GM19351 (cell line): ENCODE results near the gene PGGHG.

Source experiments
- ATAC-seq: cut with Tn5 transposase; IDR thresholded peaks from one replicate; pipeline ENCODE4 v1.9.1; 2021; ENCODE audit warnings: mild to moderate bottlenecking, moderate library complexity; ENCODE audit not compliant: unreplicated experiment

PGGHG gene

DNA sequence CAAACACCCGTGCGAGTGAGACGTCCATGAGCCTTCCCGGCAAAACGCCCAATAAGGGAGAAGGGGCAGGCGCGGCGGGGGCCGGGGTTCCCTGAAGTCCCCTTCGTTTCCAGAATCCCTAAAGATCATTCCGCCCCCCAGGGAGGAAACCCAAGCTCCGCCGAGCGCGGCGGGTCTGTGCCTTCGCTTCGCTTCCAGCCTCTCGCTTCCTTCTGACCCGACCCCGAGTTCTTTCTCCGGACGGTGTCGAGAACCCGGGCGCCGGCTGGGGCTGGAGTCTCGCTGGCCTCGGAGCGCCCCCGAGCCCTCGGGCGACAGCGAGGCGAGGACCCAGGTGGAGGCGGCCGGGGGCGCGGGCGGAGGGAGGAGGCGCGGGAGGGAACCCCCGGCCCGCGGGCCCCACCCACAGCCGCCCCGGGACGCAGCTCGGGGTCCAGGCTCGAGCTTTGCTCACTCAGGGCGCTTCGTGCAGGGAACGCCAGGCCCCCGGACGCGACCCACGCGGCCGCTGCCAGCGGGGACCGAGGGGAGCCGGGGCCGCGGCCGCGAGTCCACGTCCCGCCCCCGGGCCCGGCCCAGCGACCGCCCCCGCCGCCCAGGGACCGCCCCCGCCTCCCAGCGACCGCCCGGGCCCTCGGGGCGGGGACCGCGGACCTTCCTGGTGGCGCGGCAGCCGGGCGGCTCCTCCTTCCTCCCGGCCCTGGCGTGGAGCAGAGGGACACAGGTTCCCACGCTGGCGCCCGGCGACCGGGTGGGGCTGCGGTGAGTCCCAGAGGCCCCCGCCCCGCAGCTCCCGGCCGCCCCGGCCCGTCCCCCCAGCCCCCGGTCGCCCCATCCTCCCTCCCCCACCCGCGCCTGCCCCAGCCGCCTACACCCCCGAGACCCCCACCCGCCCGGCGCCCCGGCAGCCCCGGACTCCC, at the start of gene PGGHG:
PGGHG (plus strand) TSS at position 649 of the 920 bp plus-strand sequence. CDS start 691 bp downstream, outside the sequence.
- ATAC-seq = no peak

GRCh38 chr11:240315-240714, 48.6 kb upstream of the PGGHG start:
- ATAC-seq = no peak

- ATAC-seq = no peak
Observed at GRCh38 chr11:241634-242033, 47.3 kb upstream of the PGGHG start.

- no peak for ATAC-seq
Observed at GRCh38 chr11:244376-244775, 44.5 kb upstream of the PGGHG start.

DNA sequence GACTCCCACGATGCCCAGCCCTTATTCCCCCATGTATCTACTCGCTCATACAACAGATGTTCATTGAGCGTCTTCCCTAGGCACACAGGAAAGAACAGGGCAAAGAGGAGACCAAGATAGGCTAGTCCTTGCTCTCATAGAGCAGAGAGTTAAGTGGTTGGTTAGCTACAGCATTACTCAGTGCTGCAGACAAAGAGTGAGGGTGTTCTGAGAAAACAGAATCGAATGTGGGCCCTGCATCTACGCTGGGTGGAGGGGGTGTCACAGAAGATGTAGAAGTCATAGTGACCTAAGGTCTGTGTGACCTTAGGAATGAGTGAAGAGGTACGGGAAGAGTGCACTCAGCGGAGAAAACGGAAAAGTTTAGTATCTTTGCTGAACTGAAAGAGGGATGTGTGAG, 39.9 kb upstream of the PGGHG start:
- no peak for ATAC-seq

DNA sequence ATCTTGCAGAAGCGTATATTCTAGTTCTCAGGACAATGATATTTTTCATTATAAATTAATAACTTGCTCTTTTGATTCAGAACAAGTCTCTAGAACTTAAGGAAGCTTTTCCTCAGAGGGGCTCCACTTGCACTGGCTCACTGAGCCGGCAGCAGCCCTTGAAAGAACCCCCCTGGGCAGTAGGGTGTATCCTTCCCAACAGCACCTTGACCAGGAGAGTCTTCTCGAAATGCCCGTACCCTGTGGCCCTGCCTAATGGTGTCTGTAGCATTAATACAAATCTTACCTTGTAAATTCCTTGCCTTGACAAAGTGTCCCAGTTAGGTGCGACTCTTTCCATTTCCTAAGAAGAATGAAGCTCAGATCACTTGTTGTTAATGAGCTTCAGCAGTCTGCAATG, 38.7 kb upstream of the PGGHG start:
- ATAC-seq = no peak

DNA sequence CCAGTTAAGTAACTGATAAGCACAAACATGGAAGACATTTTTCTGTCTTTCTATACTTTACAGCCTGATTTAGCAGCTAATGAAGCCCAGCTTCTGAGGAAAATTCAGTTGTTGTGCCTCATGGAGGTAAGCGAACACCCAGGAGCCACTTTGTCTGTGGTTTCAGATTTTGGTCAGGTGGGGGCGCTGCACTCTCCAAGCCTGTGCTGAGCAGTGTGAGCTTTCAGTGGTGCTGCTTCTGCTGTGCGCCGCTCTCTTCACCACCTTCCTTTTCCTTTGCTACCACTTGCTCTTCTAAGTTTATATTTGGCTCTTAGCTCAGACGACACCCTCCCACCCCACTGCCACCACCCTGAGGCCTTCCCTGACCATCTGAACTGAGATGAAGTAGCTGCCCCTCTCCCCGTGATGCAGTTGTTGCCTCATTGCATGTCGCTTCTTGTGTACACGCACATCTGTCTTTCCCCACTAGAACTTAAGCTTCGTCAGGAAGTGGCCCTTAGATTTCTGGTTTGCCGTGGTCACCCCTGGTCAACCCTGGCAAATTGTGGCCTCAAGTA, 38.1 kb upstream of the PGGHG start:
- no peak for ATAC-seq

DNA sequence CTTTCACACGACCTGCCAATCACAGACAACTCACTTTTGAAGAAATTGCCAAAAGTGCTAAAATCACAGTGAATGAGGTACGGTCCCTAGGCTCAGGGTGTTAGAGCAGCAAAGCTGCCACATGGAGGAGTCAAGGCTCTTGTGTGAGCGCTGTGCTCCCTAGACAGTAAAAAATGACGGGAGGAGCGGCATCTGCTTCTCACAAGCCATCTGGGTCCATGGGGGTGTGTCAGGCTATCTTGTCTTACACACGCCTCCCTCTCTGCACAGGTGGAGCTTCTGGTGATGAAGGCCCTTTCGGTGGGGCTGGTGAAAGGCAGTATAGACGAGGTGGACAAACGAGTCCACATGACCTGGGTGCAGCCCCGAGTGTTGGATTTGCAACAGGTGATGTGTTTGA, 37.4 kb upstream of the PGGHG start:
- no peak for ATAC-seq

DNA sequence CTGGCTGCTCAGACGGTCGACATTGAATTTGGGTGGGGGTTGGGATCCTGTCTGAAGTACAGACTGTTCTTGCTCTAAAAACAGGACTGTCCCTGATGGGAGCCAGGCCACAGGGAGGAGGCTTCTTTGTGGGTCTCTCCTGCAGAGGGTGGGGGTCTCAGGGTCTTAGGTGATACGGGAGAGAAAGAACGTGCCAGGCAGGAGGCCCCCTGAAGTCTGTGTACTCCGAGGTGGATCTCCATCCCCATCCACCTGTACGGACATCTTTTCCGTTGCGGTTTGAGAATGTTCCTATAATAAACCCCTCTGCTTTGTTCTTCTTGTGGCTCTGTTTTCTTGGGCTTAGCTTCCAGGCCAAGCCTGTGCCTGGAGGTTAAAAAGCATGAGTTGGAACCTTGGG, 36.3 kb upstream of the PGGHG start:
- no peak for ATAC-seq

DNA sequence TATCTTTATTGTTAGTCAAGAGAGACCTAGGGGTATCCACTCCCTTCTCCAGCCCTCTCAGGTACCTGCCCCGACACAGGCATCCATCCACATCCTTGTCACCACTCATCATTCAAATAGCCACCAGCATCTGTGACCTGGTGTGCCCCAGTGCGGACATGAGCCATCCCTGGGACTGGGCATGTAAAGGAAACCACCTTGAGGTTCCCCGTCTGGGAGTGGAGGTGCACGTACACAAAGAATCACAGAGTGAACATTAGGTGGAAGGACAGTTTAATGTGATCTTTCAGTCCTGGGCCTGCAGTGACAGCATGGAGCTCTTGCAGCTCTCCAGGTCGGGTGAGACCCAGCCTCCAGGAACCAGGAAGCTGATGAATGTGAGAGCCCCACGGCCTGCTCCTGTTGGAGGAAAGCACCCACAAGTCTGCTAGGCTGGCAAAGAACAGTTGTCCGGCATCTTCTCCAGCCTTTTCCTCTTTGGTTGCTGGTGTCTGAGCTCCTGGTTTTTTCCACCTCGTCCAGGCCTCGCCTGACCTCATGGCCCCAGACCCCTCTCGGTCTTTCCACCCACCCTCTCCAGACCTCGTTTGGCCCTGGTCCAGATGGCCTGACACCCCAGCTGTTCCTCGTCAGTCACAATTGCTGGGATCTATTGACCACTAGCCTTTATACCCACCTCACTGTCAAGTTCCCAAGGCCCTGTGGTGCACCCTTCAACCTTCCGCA, 35.6 kb upstream of the PGGHG start:
- ATAC-seq = no peak

- ATAC-seq = no peak
Observed at GRCh38 chr11:253886-254270, 35.0 kb upstream of the PGGHG start.

DNA sequence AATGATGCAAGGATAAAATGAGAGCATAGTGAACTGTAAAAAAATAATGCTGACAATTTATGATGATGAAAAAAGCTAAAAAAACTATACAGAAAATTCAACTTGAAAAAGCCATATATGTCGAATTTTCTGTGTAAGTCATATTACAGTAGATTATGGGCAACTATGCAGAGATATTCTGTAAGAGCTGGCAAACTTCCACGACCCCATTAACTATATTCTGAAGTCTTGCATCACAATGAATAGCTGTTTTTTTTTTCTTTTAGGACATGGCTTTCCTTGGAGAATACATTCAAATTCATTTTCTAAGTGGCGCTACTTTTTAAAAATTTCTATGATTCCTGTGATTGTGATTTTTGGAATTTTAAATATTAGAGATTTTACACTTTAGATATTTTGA, 33.8 kb upstream of the PGGHG start:
- ATAC-seq = no peak

DNA sequence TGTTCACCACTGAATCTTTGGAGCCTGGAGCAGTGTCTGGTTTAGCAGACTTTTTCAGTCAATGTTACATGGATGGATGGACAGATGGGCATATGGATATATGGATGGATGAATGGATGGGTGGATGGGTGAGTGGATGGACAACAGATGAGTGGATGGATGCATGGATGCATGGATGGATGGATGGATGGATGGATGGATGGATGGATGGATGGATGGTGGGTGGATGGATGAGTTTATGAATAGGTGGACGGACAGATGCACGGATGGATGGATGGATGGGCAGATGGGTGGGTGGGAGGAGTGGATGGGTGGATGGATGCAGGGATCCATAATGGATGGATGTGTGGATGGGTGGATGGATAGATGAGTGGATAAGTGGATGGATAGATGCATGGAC, 33.1 kb upstream of the PGGHG start:
- ATAC-seq = no peak

DNA sequence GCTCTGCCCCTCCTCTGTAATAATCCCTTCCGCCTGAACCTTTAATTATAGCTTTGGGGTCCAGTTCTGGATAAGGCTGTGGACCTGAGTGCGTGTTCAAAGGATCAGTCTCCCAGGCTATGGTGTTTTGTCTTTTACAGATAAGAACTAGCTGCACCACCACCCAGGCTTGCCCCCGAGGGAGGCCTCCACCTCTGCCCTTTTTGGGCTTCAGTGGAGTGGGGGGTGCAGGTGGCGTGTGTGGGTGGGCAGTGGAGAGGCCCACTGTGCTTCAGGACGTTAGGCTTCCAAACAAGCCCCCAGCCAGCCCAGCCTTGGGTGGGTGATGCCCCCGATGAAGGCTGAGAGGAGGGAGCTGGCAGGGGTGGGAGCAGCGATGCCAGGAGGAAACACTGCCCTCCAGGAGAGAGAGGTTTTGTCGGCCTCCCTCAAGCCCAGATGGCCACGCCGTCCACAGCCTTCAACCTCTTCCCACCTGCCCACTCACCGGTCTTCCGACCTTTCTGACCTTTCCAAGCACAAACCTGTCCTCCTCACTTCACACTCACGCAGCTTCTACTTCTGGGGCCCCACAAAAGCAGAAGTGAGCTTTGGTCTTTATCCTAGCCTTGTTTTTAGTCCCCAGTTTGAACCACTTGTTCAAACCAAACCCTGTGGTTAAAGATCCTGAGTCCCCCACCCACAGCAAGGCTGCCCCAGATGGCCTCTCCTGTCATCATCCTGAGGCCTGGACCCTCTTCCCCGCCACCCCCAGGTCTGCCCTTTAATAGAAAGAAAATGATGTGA, 31.8 kb upstream of the PGGHG start:
- no peak for ATAC-seq

DNA sequence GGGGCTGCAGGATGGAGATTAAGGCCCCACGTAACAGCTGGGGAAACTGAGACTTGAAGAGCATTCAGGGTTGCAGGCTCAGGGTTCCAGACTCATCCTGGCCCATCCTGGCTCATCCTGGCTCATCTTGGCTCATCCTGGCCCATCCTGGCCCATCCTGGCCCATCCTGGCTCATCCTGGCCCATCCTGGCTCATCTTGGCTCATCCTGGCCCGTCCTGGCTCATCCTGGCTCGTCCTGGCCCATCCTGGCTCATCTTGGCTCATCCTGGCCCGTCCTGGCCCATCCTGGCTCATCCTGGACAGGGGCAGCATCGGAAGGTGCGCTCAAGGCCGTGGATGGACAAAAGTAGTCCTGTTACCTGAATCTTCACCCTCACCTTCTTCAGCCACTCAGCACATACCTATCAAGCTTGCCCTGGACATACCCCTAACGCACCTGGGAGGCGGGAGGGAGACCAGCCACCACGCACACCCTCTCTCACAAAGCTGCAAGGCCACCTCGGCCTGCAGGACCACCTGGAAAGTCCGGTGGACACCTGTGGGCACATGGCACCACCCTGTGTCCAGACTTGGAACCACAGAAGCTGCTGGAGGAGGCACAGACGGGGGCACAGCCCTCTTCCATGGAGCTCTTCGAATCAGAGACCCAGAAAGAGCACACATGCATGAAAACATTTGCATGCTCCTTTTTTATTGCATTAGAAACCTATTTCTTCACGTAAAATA, 31.0 kb upstream of the PGGHG start:
- no peak for ATAC-seq

DNA sequence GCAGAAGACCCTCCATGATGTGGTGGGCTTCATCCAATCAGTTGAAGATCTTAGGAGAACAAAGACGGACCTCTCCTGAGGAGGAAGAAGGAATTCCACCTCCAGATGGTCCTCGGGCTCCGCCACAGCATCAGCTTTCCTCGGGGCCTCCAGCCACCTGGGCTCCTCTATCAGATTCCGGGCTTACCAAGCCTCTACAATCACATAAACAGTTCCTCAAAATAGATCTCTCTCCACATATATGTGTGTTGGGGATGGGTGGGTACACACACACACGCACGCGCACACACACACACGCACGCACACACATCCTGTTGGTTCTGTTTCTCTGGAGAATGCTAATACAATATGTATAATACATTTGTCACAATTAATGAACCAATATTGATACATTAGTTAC, 29.5 kb upstream of the PGGHG start:
- no peak for ATAC-seq

GRCh38 chr11:261624-262023, 27.3 kb upstream of the PGGHG start:
- no peak for ATAC-seq

- no peak for ATAC-seq
Observed at GRCh38 chr11:266676-267439, 22.1 kb upstream of the PGGHG start.

DNA sequence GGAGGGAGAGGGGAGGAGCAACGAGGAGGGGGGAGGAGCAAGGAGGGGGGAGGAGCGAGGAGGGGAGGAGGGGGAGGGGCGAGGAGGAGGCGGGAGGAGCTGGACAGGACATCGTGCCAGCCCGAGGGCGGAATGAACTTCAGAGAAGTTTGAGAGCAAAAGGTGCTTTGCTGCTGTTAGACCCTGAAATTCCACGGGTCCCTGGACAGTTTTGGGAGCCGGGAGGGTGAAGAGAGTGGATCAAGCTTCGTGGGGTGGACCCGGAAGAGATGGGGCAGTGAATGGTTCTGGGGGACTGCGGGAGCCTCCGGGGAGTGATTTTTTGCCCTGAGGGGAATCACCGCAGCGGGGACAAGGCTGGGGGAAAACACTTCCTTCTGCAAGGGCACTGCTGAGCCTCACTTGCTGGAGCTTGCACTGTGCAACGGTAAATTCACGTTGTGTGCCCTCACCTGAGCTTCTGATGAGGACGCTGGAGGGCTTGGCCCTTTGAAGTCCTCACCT, 21.4 kb upstream of the PGGHG start:
- no peak for ATAC-seq
